GM12878 (cell line): ENCODE data around the gene SGMS1. TPM values are rescaled to one million over a fixed set of nuclear protein-coding genes. Genes with fewer than 3 reads are reported as not detected.

ENCODE experiments used
- ATAC-seq: fragments of 200-7000 bp; cut with Tn5 transposase; 3 replicates; pipeline ENCODE4 v1.9.1; 2020; ENCODE audit warnings: mild to moderate bottlenecking, moderate library complexity
- BruUV-seq: library from RNA; stranded (reverse); fragments of 400-500 nt; replicated peaks from 2 replicates; lab custom pipeline; 2021; lab: Mats Ljungman, UMichigan
- CTCF ChIA-PET: fragments of 300-600 bp; sonication (Branson Sonifier 250); formaldehyde crosslinking; extraction: SDS; loops from one replicate; lab custom pipeline; 2021; ENCODE audit warnings: inconsistent platforms; lab: Yijun Ruan, JAX
- POLR2A ChIA-PET: fragments of 350-600 bp; formaldehyde crosslinking; extraction: SDS; loops from one replicate; lab custom pipeline; 2021; ENCODE audit warnings: inconsistent platforms; lab: Charles Lee
- RAD21 ChIA-PET: fragments of 300-600 bp; sonication (Branson Sonifier 250); formaldehyde crosslinking; loops from one replicate; lab custom pipeline; 2023; ENCODE audit warnings: antibody characterized with exemption; ENCODE audit not compliant: unreplicated experiment; lab: Charles Lee
- SMC1A ChIA-PET: fragments of 300-600 bp; sonication (Branson Sonifier 250); formaldehyde crosslinking; loops from one replicate; lab custom pipeline; 2023; ENCODE audit not compliant: unreplicated experiment, uncharacterized antibody; lab: Charles Lee
- DNase-seq: peaks from one replicate; pipeline ENCODE4 v3.0.0-alpha.2; 2011; ENCODE audit warnings: low read depth, low spot score
- FAIRE-seq: peaks from 3 replicates; lab custom pipeline; 2011; peaks lifted over from hg19 to GRCh38; lab: Jason Lieb, UNC
- H2AFZ ChIP-seq: 2 replicates; pipeline ENCODE4 v1.6.0; 2011; ENCODE audit warnings: low read depth, low read length, control low read depth; ENCODE audit not compliant: control insufficient read depth
- H3K27ac ChIP-seq: 2 replicates; pipeline ENCODE4 v1.5.1; 2011; ENCODE audit warnings: control low read depth; ENCODE audit not compliant: control insufficient read depth, insufficient read depth
- H3K27me3 ChIP-seq, 2 experiments: replicated peaks in 1 of 2; 2 replicates each; pipeline versions ENCODE4 v1.6.0 to v1.6.1; 2011; ENCODE audit warnings: low read length in 1 of 2; ENCODE audit not compliant: control insufficient read depth in 2 of 2, insufficient read depth in 2 of 2
- H3K36me3 ChIP-seq, 2 experiments: 2 replicates each; pipeline ENCODE4 v1.5.1; 2011; ENCODE audit warnings: low read length in 1 of 2; ENCODE audit not compliant: control insufficient read depth in 2 of 2, insufficient read depth in 2 of 2
- H3K4me1 ChIP-seq: 2 replicates; pipeline ENCODE4 v1.6.1; 2011; ENCODE audit warnings: mild to moderate bottlenecking, low read length, moderate library complexity, mixed read lengths; ENCODE audit not compliant: control insufficient read depth, insufficient read depth
- H3K4me2 ChIP-seq: 2 replicates; pipeline ENCODE4 v1.6.0; 2011; ENCODE audit warnings: control low read depth; ENCODE audit not compliant: control insufficient read depth, insufficient read depth
- H3K4me3 ChIP-seq: fragments of 200-600 bp; sonication (generic); 2 replicates; pipeline ENCODE4 v1.5.1; 2016
- H3K79me2 ChIP-seq: 2 replicates; pipeline ENCODE4 v1.6.0; 2011; ENCODE audit warnings: low read length; ENCODE audit not compliant: control insufficient read depth, insufficient read depth
- H3K9ac ChIP-seq: 2 replicates; pipeline ENCODE4 v1.8.0; 2011; ENCODE audit warnings: low read length, control low read depth, mixed read lengths; ENCODE audit not compliant: control insufficient read depth, insufficient read depth
- H3K9me3 ChIP-seq: replicated peaks from 3 replicates; pipeline ENCODE4 v1.5.1; 2011; ENCODE audit warnings: mild to moderate bottlenecking, low read length; ENCODE audit not compliant: control insufficient read depth, insufficient read depth
- H4K20me1 ChIP-seq: 2 replicates; pipeline ENCODE4 v1.6.0; 2011; ENCODE audit not compliant: control insufficient read depth, insufficient read depth
- ATF7 ChIP-seq: fragments of 450-650 bp; IDR thresholded peaks from 2 replicates; pipeline ENCODE4 v1.6.1; 2016; ENCODE audit warnings: low read depth, mild to moderate bottlenecking
- CREB1 ChIP-seq: IDR thresholded peaks from 2 replicates; pipeline ENCODE4 v1.6.1; 2012; ENCODE audit warnings: low read depth, mild to moderate bottlenecking, inconsistent platforms
- DPF2 ChIP-seq: fragments of 450-650 bp; IDR thresholded peaks from 2 replicates; pipeline ENCODE4 v1.6.1; 2017; ENCODE audit warnings: mild to moderate bottlenecking
- LARP7 ChIP-seq: fragments of 450-650 bp; IDR thresholded peaks from 2 replicates; pipeline ENCODE4 v1.6.1; 2017; ENCODE audit warnings: mild to moderate bottlenecking
- MTA3 ChIP-seq: IDR thresholded peaks from 2 replicates; pipeline ENCODE4 v1.6.1; 2012; ENCODE audit warnings: low read length, inconsistent platforms, borderline replicate concordance
- POLR2A ChIP-seq: IDR thresholded peaks from 2 replicates; pipeline ENCODE4 v1.6.1; 2011; ENCODE audit warnings: low read depth, mild to moderate bottlenecking, low read length
- RUNX3 ChIP-seq: IDR thresholded peaks from 2 replicates; pipeline ENCODE4 v1.6.1; 2012; ENCODE audit warnings: low read length, inconsistent platforms
- SUZ12 ChIP-seq: fragments of 200-600 bp; sonication (generic); IDR thresholded peaks from one replicate; pipeline ENCODE4 v1.6.1; 2018; ENCODE audit warnings: antibody characterized with exemption, mild to moderate bottlenecking; ENCODE audit not compliant: unreplicated experiment
- TCF12 ChIP-seq: IDR thresholded peaks from 2 replicates; pipeline ENCODE4 v1.6.1; 2011; ENCODE audit warnings: low read depth, mild to moderate bottlenecking, low read length
- WGBS: methylation state at CpG from one replicate; pipeline ENCODE4 v1.1.6; 2016; ENCODE audit warnings: low lambda C conversion rate; ENCODE audit not compliant: insufficient replicate concordance, insufficient coverage; ENCODE audit errors: missing lambda C conversion rate; 5-methylcytosine and 5-hydroxymethylcytosine counted together
- in situ Hi-C: fragments of 300-500 bp; cut with MboI; formaldehyde crosslinking; loops from 9 replicates; pipeline ENCODE4 v1.14.3; 2018; ENCODE audit warnings: mixed read lengths
- intact Hi-C: fragments of 100-400 bp; cut with micrococcal nuclease; formaldehyde crosslinking; loops from one replicate; pipeline ENCODE4 v1.14.2; 2022; ENCODE audit not compliant: unreplicated experiment
- polyA plus RNA-seq, 11 experiments: library from polyadenylated mRNA; depleted of rRNA in 4 of 11; unstranded in 6 of 11; stranded (reverse) in 5 of 11; fragments of >200 nt; fragmentation: Nextera tagmentation in 4 of 11; fragmentation: Illumina TruSeq in 1 of 11; extraction: Ambion mirVana in 4 of 11; extraction: Trizol in 1 of 11; gene quantifications; 1 replicate in 1 of 11; 2 replicates in 10 of 11; pipeline versions ENCODE4 v1.2.1 to v1.2.3, GENCODE V29; 2011 to 2016; ENCODE audit warnings: inconsistent platforms in 2 of 11, missing spikeins in 2 of 11, low read depth in 1 of 11
- total RNA-seq, 4 experiments: library from RNA; depleted of rRNA in 3 of 4; stranded (reverse); fragments of >200 nt in 3 of 4; fragmentation: Illumina TruSeq in 1 of 4; extraction: Trizol in 1 of 4; gene quantifications; 2 replicates each; pipeline versions ENCODE4 v1.2.1 to v1.2.3, GENCODE V29; 2013 to 2021
- TF ChIP-seq, protein P1 (sequence below): fragments of 450-650 bp; IDR thresholded peaks from 2 replicates; pipeline ENCODE4 v1.6.1; 2017; ENCODE audit warnings: low read depth, mild to moderate bottlenecking, moderate library complexity
- TF ChIP-seq, protein P2 (sequence below): fragments of 450-650 bp; IDR thresholded peaks from 2 replicates; pipeline ENCODE4 v1.6.1; 2014; ENCODE audit warnings: mild to moderate bottlenecking
- TF ChIP-seq, protein P3 (sequence below): IDR thresholded peaks from 2 replicates; pipeline ENCODE4 v1.6.1; 2012; ENCODE audit warnings: improper control_type of control experiment, low read depth, low read length; ENCODE audit not compliant: insufficient replicate concordance

The SGMS1 gene
- total and polyA plus RNA-seq, 10 of the 15 experiments (the other 5 are each of a cell fraction or from before 2014, with no cell fraction given), result 1.4 to 14.5 (median 4.9) TPM

DNA sequence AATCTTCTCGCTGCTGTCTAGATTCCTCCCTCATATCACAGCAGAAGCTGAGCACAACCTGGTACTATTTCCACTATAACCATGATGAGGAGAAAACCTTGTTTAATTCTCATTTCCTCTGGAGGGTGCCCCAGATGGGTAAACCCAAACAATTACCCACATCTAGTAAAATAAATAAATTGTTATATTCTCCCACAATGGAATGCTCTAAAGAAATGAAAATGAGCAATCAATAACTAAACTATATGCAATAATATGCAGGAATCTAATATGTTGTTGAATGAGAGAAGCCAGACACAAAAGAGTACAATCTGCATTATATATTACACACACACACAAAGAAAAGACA, 37.0 kb downstream of the SGMS1 start:
- H3K36me3 ChIP-seq, result peaks cover 2% of the 10 kb centered on the region in 2 experiments; a peak in 2 of 4 replicates
- 100% methylated on average over 1 of the region's 1 CpG for WGBS
- CTCF ChIA-PET, result interaction anchor here (2.1 kb wide), 1 partner anchor 12 kb away, joined by 6 read pairs; no protein-coding TSS in a partner anchor
- FAIRE-seq, result no peak
- H3K27ac ChIP-seq, result no peak overlapping the region
- in situ Hi-C loops (no loop called here), intact Hi-C loops (no loop called here)
- H3K4me3 ChIP-seq, result no peak overlapping the region
- no TSS peak for BruUV-seq
- RAD21 ChIA-PET, result no interaction called here
- DNase-seq, result no peak
- no peaks in the 10 kb centered on the region for H3K79me2 ChIP-seq
- SMC1A ChIA-PET, result interaction anchor here (2.4 kb wide), 1 partner anchor 9 kb away, joined by 7 read pairs; no protein-coding TSS in a partner anchor
- no peak overlapping the region for H2AFZ ChIP-seq
- no peaks in the 10 kb centered on the region for H4K20me1 ChIP-seq
- POLR2A ChIA-PET, result interaction anchor here (0.7 kb wide), 1 partner anchor 12 kb away, joined by 4 read pairs; no protein-coding TSS in a partner anchor
- no peak for TF ChIP-seq CREB1
- TF ChIP-seq, protein P1, sequence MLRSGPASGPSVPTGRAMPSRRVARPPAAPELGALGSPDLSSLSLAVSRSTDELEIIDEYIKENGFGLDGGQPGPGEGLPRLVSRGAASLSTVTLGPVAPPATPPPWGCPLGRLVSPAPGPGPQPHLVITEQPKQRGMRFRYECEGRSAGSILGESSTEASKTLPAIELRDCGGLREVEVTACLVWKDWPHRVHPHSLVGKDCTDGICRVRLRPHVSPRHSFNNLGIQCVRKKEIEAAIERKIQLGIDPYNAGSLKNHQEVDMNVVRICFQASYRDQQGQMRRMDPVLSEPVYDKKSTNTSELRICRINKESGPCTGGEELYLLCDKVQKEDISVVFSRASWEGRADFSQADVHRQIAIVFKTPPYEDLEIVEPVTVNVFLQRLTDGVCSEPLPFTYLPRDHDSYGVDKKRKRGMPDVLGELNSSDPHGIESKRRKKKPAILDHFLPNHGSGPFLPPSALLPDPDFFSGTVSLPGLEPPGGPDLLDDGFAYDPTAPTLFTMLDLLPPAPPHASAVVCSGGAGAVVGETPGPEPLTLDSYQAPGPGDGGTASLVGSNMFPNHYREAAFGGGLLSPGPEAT, result no peak
- TF ChIP-seq, protein P2, sequence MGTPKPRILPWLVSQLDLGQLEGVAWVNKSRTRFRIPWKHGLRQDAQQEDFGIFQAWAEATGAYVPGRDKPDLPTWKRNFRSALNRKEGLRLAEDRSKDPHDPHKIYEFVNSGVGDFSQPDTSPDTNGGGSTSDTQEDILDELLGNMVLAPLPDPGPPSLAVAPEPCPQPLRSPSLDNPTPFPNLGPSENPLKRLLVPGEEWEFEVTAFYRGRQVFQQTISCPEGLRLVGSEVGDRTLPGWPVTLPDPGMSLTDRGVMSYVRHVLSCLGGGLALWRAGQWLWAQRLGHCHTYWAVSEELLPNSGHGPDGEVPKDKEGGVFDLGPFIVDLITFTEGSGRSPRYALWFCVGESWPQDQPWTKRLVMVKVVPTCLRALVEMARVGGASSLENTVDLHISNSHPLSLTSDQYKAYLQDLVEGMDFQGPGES, result no peak
- no peak for TF ChIP-seq ATF7
- no peak for TF ChIP-seq POLR2A
- TF ChIP-seq LARP7, result no peak
- TF ChIP-seq TCF12, result no peak
- TF ChIP-seq MTA3, result no peak
- TF ChIP-seq SUZ12, result no peak
- no peak for TF ChIP-seq RUNX3
- TF ChIP-seq, protein P3, sequence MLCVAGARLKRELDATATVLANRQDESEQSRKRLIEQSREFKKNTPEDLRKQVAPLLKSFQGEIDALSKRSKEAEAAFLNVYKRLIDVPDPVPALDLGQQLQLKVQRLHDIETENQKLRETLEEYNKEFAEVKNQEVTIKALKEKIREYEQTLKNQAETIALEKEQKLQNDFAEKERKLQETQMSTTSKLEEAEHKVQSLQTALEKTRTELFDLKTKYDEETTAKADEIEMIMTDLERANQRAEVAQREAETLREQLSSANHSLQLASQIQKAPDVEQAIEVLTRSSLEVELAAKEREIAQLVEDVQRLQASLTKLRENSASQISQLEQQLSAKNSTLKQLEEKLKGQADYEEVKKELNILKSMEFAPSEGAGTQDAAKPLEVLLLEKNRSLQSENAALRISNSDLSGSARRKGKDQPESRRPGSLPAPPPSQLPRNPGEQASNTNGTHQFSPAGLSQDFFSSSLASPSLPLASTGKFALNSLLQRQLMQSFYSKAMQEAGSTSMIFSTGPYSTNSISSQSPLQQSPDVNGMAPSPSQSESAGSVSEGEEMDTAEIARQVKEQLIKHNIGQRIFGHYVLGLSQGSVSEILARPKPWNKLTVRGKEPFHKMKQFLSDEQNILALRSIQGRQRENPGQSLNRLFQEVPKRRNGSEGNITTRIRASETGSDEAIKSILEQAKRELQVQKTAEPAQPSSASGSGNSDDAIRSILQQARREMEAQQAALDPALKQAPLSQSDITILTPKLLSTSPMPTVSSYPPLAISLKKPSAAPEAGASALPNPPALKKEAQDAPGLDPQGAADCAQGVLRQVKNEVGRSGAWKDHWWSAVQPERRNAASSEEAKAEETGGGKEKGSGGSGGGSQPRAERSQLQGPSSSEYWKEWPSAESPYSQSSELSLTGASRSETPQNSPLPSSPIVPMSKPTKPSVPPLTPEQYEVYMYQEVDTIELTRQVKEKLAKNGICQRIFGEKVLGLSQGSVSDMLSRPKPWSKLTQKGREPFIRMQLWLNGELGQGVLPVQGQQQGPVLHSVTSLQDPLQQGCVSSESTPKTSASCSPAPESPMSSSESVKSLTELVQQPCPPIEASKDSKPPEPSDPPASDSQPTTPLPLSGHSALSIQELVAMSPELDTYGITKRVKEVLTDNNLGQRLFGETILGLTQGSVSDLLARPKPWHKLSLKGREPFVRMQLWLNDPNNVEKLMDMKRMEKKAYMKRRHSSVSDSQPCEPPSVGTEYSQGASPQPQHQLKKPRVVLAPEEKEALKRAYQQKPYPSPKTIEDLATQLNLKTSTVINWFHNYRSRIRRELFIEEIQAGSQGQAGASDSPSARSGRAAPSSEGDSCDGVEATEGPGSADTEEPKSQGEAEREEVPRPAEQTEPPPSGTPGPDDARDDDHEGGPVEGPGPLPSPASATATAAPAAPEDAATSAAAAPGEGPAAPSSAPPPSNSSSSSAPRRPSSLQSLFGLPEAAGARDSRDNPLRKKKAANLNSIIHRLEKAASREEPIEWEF, result no peak
- TF ChIP-seq DPF2, result no peak
- TF ChIP-seq, all 136 proteins: peak for 0
- Histone ChIP-seq H3K4me2 (no peak overlapping the region), H3K4me1 (no peaks in the 10 kb centered on the region), H3K9me3 (no peaks in the 10 kb centered on the region; the same call in 2 of the 3 replicates), H3K9ac (no peak overlapping the region), H3K27me3 (no peaks in the 10 kb centered on the region)
- no peak for ATAC-seq
